ENCODE data around the gene BAZ2B. TPM values are rescaled to one million over a fixed set of nuclear protein-coding genes. Genes with fewer than 3 reads are reported as not detected.

The BAZ2B gene
- total RNA-seq, 4 donors from 2014 or later, result 122 to 181 (median 143) TPM

DNA sequence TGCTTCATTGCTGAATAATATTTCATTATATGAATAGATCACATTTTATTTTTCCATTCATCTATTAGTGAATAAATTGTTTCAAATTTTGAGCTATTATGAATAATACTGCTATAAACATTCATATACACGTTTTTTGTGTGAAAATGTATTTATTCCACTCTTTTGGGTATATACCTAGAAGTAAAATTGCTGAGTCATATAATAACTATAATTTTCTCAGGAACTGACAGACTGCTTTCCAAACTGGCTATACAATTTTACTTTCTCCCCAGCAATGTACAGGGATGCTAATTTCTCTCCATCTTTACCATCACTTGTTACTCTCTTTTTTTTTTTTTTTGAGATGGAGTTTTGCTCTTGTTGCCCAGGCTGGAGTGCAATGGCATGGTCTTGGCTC lies 35.5 kb upstream of the BAZ2B start:
- Histone ChIP-seq H3K9me3 (no peaks in the 10 kb centered on the region), H3K36me3 (no peaks in the 10 kb centered on the region), H3K27ac (no peak overlapping the region), H3K4me3 (replicated peaks in 1 of 3) (no peak overlapping the region), H3K27me3 (no peaks in the 10 kb centered on the region), H3K4me1 (no peaks in the 10 kb centered on the region)
- 83 to 93% methylated on average over 1 of the region's 1 CpG for WGBS, 2 donors
- TF ChIP-seq POLR2A (IDR thresholded peaks at IDR 0.05), result no peak
- intact Hi-C loops (cut with DNase I), result no loop called here
- DNase-seq, result no peak

DNA sequence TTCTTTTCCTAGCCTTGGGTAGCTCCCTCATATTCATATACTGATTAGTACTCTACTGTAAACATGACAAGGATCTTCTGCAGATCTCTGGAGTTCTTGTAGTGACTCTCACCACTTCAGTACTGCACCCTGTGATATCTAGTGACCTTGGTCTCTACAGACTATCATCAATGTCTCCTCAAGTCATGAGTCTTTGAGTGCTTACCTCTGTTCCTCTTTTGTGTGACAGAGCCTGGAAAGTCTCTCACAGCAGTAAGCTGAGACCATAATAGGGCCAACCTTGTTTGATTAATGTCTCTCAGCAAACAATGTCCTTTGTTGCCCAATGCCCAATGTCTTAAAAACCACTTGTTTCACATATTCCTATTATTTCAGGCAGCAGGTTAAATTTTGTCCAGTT lies 34.2 kb upstream of the BAZ2B start:
- TF ChIP-seq POLR2A (IDR thresholded peaks at IDR 0.05), result no peak
- TF ChIP-seq, protein P1, sequence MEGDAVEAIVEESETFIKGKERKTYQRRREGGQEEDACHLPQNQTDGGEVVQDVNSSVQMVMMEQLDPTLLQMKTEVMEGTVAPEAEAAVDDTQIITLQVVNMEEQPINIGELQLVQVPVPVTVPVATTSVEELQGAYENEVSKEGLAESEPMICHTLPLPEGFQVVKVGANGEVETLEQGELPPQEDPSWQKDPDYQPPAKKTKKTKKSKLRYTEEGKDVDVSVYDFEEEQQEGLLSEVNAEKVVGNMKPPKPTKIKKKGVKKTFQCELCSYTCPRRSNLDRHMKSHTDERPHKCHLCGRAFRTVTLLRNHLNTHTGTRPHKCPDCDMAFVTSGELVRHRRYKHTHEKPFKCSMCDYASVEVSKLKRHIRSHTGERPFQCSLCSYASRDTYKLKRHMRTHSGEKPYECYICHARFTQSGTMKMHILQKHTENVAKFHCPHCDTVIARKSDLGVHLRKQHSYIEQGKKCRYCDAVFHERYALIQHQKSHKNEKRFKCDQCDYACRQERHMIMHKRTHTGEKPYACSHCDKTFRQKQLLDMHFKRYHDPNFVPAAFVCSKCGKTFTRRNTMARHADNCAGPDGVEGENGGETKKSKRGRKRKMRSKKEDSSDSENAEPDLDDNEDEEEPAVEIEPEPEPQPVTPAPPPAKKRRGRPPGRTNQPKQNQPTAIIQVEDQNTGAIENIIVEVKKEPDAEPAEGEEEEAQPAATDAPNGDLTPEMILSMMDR (IDR thresholded peaks at IDR 0.05), result no peak
- H3K27me3 ChIP-seq, result no peaks in the 10 kb centered on the region
- intact Hi-C loops (cut with DNase I), result no loop called here
- H3K27ac ChIP-seq, result no peak overlapping the region
- no peaks in the 10 kb centered on the region for H3K9me3 ChIP-seq
- no peaks in the 10 kb centered on the region for H3K4me1 ChIP-seq
- H3K36me3 ChIP-seq, result no peaks in the 10 kb centered on the region
- DNase-seq, result no peak
- H3K4me3 ChIP-seq (replicated peaks in 1 of 3), result no peak overlapping the region

DNA sequence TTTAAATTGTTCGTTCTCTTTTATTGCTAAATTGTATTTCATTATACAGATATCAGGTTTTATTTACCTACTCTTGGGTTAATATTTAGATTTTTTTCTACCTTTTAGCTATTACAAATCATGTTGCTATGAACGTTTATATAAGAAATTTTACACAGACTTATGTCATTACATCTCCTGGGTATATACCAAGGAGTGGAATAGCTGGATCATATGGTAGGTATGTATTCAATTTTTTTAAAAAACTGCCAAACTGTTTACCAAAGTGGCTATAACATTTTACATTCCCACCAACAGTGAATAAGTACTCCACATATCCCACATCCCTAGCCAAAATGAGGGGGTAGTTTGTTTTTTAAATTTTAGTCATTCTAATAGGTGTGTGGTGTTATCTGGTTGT lies 32.3 kb upstream of the BAZ2B start:
- TF ChIP-seq, protein P1 (IDR thresholded peaks at IDR 0.05), result no peak
- no peak for TF ChIP-seq POLR2A (IDR thresholded peaks at IDR 0.05)
- Histone ChIP-seq H3K27me3 (no peaks in the 10 kb centered on the region), H3K9me3 (no peaks in the 10 kb centered on the region), H3K4me1 (no peaks in the 10 kb centered on the region), H3K27ac (no peak overlapping the region), H3K4me3 (replicated peaks in 1 of 3) (no peak overlapping the region), H3K36me3 (no peaks in the 10 kb centered on the region)
- DNase-seq, result no peak
- WGBS, 2 donors, result 98% methylated on average over 2 of the region's 2 CpGs
- intact Hi-C loops (cut with DNase I), result no loop called here

DNA sequence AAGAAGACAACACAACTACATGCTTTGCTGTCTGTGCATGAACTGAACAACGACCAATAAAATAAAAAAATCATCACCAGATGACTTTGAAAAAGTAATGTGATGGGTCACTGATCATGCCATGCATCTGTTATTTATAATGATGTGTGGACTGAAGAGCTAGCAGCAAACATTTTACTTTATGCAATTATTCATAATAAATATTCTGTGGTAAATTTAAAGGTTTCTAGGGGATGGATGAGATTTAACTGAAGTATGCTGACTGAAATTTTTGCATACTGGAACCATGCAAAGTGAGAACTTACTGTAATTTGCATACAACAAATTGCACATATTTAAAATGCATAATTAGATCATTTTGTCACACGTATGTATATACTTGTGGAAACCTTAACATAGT lies 31.3 kb upstream of the BAZ2B start:
- intact Hi-C loops (cut with DNase I), result no loop called here
- TF ChIP-seq, protein P1 (IDR thresholded peaks at IDR 0.05), result no peak
- no peak for TF ChIP-seq POLR2A (IDR thresholded peaks at IDR 0.05)

DNA sequence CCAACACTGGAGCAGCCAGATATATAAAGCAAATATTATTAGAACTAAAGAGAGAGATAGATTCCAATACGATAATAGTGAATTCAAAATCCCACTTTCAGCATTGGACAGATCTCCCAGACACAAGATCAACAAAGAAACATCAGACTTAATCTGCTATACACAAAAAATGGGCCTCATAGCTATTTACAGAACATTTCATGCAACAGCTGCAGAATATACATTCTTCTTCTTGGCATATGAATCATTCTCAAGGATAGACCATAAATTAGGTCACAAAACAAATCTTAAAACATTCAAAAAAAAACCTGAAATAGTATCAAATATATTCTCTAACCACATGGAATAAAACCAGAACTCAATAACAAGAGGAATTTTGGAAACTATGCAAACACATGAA lies 23.8 kb upstream of the BAZ2B start:
- intact Hi-C loops (cut with DNase I), result no loop called here
- TF ChIP-seq, protein P1 (IDR thresholded peaks at IDR 0.05), result no peak
- no peak for TF ChIP-seq POLR2A (IDR thresholded peaks at IDR 0.05)
- no peaks in the 10 kb centered on the region for H3K36me3 ChIP-seq
- WGBS, 2 donors, result 93% methylated on average over 1 of the region's 1 CpG
- peaks cover 0 to 3% of the 10 kb centered on the region in 2 donors for H3K4me1 ChIP-seq
- no peak for DNase-seq
- no peaks in the 10 kb centered on the region for H3K27me3 ChIP-seq
- no peak overlapping the region for H3K27ac ChIP-seq
- no peak overlapping the region for H3K4me3 ChIP-seq (replicated peaks in 1 of 3)
- no peaks in the 10 kb centered on the region for H3K9me3 ChIP-seq

More for the DNA sequence above, 31.3 kb upstream of the BAZ2B start:
- WGBS, 2 donors, result 89 to 93% methylated on average over 2 of the region's 2 CpGs
- no peaks in the 10 kb centered on the region for H3K36me3 ChIP-seq
- H3K27me3 ChIP-seq, result no peaks in the 10 kb centered on the region
- no peaks in the 10 kb centered on the region for H3K9me3 ChIP-seq
- H3K27ac ChIP-seq, result no peak overlapping the region
- DNase-seq, result no peak
- no peak overlapping the region for H3K4me3 ChIP-seq (replicated peaks in 1 of 3)
- no peaks in the 10 kb centered on the region for H3K4me1 ChIP-seq

DNA sequence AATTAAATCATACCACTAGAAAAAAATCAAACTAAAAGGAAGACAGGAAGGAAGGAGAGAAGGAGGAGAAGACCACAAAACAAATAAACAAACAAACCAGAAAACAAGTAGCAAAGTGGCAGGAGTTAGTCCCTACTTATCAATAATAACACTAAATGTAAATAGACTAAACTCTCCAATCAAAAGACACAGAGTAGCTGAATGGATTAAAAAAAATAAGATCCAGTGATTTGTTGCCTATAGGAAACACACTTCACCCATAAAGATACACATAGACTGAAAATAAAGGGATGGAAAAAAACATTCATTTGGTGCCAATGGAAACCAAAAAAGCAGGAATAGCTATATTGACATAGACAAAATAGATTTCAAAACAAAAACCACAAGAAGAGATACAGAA lies 23.4 kb upstream of the BAZ2B start:
- no peak for DNase-seq
- H3K27ac ChIP-seq, result no peak overlapping the region
- intact Hi-C loops (cut with DNase I), result no loop called here
- peaks cover 0 to 3% of the 10 kb centered on the region in 2 donors for H3K4me1 ChIP-seq
- no peaks in the 10 kb centered on the region for H3K9me3 ChIP-seq
- no peak overlapping the region for H3K4me3 ChIP-seq (replicated peaks in 1 of 3)
- H3K36me3 ChIP-seq, result no peaks in the 10 kb centered on the region
- TF ChIP-seq, protein P1 (IDR thresholded peaks at IDR 0.05), result no peak
- no peak for TF ChIP-seq POLR2A (IDR thresholded peaks at IDR 0.05)
- H3K27me3 ChIP-seq, result no peaks in the 10 kb centered on the region

Data from thyroid gland (tissue), 4 donors.